Spleen (tissue), 7 donors: ENCODE data around the gene RAP1GAP.

ENCODE experiments used
- POLR2A ChIP-seq, 3 donors: fragments of 450-650 bp; IDR thresholded peaks; one replicate each; pipeline ENCODE4 v1.5.1; 2017; ENCODE audit warnings: antibody characterized with exemption in 3 of 3, mild to moderate bottlenecking in 1 of 3
- POLR2AphosphoS5 ChIP-seq, 3 donors: sonication (generic); formaldehyde crosslinking; IDR thresholded peaks; one replicate each; pipeline ENCODE4 v1.5.1; 2017; ENCODE audit warnings: antibody characterized with exemption in 3 of 3
- TF ChIP-seq, protein P1 (sequence below), 11 experiments: fragments of 200-600 bp in 7 of 11; fragments of 450-650 bp in 4 of 11; sonication (generic) in 4 of 11; IDR thresholded peaks in 8 of 11; conservative IDR thresholded peaks in 3 of 11; 1 replicate in 7 of 11; 2 replicates in 4 of 11; pipeline versions ENCODE4 v1.4.0 to v1.8.0; 2016 to 2021; ENCODE audit warnings: antibody characterized with exemption in 11 of 11, inconsistent platforms in 4 of 11, mild to moderate bottlenecking in 1 of 11
- donor health status: DM: no; HTN: no; CAD: no; lungs with moderate emphysema.
- donor health status: DM: no; HTN: no; CAD: no.
- donor health status: DM: no; HTN: no; CAD: no.

DNA sequence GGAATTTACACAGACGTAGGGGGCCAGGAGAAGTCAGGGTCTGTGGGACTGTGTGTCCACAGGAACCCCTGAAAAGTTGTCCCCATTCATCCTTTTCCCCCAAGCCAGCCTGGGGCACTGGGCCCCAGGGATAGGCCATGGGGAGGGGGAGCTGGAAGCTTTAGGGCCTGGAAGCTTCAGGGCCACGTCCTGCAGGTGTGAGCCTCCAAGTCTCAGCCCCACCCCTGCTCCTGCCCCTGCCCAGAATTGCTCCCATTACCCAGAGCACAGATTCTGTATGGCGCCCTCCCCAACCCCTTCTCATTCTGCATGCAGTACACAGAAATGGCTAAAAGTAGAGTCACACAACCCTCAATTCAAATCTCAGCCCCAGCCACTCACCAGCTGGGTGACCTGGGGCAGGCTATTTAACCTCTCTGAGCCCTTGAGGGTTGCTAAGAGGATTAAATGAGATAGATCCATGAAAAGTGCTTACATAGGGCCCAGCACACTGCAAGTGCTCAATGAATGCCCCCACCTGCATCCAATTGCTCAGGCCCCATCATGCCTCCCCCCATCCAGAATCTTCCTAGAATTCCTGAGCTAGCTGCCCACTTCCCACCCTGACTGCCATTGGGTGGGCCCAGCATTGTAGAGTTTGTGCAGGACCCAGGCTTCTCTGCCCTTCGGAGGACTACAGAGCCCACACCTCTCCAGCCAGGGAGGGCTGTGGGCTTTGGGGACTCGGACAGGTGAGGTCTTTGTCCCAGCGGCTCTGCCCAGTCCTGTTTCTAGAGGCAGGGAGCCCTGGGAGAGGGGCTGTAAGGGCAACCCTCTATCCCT lies 6.5 kb downstream of the RAP1GAP start:
- TF ChIP-seq, protein P1, sequence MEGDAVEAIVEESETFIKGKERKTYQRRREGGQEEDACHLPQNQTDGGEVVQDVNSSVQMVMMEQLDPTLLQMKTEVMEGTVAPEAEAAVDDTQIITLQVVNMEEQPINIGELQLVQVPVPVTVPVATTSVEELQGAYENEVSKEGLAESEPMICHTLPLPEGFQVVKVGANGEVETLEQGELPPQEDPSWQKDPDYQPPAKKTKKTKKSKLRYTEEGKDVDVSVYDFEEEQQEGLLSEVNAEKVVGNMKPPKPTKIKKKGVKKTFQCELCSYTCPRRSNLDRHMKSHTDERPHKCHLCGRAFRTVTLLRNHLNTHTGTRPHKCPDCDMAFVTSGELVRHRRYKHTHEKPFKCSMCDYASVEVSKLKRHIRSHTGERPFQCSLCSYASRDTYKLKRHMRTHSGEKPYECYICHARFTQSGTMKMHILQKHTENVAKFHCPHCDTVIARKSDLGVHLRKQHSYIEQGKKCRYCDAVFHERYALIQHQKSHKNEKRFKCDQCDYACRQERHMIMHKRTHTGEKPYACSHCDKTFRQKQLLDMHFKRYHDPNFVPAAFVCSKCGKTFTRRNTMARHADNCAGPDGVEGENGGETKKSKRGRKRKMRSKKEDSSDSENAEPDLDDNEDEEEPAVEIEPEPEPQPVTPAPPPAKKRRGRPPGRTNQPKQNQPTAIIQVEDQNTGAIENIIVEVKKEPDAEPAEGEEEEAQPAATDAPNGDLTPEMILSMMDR (IDR thresholded peaks at IDR 0.05 in 8 of 11, conservative IDR thresholded peaks at IDR 0.05 in 3 of 11), result no peak
- no peak for TF ChIP-seq POLR2AphosphoS5 (IDR thresholded peaks at IDR 0.05)
- no peak for TF ChIP-seq POLR2A (IDR thresholded peaks at IDR 0.05)
